SHP77 (cell line): ENCODE data around the gene HOXA6.

ENCODE experiments used
- DNase-seq, 2 experiments: peaks; one replicate each; lab custom pipeline; 2025; lab: John Stamatoyannopoulos, UW

The HOXA6 gene

DNA sequence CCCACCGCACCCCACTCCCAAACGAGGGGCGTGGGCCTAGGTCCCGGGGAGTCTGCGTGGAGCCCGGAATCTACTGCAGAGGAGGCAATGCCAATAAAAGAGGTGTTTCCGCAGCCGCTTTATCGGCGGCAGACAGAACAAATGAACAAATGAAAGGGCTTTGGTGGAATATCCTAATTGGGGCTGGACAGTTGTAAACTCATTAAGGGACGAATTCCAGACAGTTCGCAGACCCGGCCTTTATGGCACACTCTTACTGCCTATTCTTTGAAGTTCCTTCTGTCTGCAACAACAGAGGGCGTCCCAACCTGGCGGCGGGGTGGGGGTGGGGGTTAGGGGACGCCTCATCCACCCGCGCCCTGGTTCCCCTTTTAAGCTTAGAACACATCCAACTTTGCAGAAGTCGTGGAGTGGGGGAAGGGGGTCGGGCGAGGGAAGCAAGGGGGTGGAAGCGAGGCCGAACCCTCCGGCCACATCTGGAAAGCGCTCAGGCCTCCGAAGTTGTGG, 13.7 kb upstream of the HOXA6 start:
- DNase-seq: no peak

DNA sequence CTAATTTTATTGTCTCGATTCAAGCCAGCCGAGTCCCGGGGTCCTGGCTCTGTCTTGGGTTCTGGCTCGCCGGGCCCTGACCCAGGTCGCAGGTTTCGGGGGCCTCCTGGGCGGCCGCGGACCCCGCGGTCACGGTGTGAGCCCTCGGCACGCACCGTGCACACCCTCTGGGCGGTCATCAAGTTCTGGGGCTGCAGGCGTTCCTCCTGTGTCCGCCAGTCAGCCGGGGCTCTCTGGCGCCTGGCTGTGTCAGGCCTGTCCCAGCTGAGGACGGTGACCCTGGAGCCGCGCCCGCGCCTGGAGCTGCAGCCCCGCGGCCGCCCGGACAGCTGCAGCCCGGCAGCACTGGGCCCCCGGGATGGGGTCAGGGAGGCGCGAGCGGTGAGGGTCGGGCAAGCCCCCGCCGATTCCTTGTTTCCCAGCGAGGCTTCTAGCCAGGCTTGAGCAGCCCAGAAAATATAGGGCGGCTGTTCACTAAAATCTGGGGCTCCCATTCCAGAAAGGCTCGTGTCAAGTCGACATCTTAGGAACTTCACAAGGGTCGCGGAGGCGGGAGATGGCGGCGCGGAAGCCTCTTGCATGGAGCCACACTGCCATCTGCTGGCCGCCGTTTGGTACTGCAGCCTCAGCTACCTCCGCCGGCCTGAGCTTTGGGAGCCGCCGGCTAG, 13.1 kb upstream of the HOXA6 start:
- peak; percentile 79 to 84 for DNase-seq

DNA sequence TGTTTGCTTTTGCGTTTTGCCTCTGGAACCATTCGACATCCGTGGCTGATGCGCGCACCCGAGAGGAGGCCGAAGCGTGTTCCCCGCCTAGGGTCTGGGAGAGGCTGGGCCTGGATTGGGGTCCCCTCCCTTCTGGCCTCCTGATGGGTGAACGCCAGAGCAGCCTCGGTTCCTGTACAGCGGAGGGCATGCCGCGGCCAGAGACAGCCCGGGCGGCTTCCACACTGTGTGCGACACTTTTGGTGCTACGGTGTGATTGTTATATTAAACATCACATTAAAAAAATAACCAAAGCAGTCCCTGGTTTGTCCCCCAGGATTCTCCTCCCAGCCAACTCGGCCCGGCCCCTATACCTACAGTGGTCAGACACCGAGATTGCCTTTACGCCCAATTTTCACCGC, 12.6 kb upstream of the HOXA6 start:
- DNase-seq: no peak

DNA sequence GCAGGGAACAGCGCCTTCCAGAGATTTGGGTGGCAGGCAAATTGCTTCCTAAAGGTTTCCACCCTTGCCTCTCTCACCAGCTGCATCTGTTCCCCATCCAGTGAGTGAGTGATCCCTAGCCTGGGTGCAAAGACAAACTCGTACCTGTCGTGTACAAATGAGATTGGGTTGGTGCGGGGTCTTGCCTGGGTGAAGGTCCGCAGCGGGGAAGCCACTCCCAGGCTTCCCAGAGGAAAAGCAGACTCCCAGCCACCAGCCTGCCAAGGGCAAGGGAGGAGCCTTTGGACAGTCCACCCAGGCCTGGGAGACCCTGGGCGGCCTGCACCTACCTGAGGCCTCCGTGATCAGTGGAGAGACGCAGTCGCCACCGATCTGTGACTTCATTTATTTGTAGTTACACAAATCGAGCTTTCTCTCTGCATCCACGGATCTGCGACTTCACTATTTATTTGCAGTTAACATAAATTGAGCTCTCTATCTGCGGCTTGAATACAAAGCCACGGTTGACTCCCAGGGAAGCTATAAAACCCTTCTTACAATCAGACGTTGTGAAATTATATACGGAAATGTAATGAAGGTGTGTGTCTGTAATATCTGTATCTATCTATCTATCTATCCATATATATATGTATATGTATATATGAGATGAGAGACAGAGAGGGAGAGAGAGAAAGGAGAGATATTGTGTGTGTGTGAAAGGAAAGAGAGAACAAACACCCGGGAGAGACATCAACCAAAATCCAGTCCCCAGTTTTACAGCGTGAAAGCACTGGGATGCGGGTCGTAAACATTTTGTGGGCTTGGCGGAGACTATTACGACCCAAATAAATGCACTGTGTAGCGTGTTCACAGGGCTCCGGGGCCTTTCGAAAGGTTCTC, 11.9 kb upstream of the HOXA6 start:
- no peak for DNase-seq

DNA sequence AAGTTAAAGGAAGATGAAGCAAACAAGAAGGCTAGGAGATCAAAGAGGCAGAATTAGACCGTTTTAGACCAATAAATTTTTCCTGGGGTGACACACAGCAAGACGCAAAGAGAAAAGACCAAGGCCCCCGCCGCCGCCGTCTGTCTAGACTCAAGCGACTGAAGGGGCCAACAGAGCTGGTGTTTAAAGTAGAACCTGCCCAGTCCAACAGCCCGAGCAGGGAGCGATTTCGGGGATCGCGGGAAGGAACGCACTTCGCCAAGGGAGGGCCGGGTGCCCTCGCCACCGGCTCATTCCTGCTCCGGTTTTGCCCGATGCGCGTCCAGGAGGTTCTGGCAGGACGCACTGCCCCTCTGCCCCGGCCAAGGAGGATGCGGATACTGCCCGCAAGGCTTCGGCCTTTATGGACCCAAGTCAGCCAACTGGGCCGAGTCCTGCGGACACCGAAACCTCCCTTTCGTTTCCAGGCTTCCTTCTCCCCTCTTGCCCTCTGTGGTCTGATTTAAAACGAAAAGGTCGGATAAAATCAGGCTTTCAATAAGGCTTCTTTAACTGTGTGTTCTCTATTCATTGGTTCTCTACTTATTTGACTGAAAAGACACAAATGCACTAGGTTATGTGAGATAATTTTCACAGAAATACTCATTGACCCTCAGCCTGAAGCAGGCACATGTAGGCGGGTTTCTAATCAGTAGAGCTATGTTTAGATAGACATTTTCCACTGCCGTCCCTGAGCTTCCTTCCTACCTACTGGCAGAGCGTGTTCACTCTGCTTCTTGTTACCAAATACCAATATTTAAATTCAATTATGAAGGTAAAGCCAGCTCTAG, 11.1 kb upstream of the HOXA6 start:
- no peak for DNase-seq

DNA sequence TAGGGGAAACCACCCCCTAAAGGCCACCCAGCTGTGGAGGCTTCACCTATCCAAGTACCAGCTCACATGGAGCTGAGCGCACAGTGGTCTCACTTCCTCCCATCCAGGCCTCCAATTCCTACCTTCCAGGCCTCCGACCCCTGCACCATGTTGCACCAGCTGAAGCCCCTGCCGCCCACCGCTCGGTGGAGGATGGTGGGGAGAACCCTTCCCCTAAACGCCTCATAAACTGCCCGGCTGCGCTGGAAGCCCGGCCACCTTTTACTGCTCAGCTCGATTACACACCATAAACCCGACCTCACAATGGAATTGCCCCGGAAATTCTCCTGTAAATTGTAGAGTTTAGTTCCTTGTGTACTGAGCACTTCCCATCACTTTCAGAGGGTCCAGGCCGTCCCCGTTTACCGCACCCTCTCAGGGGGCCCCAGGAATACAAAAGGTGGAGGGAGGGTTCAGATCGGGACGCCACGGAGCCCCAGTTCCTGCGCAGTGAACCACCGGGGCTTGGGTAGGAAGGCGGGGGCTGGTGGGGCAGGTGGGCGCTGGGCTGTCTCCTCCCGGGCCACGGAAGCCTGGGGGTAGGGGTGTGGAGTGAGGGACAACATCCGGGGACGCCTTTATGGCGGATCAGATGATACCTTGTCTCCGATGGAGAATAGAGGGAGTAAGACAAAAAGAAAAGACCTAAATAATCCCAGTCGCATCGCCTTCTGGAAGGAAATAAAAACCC, 10.3 kb upstream of the HOXA6 start:
- DNase-seq: no peak

DNA sequence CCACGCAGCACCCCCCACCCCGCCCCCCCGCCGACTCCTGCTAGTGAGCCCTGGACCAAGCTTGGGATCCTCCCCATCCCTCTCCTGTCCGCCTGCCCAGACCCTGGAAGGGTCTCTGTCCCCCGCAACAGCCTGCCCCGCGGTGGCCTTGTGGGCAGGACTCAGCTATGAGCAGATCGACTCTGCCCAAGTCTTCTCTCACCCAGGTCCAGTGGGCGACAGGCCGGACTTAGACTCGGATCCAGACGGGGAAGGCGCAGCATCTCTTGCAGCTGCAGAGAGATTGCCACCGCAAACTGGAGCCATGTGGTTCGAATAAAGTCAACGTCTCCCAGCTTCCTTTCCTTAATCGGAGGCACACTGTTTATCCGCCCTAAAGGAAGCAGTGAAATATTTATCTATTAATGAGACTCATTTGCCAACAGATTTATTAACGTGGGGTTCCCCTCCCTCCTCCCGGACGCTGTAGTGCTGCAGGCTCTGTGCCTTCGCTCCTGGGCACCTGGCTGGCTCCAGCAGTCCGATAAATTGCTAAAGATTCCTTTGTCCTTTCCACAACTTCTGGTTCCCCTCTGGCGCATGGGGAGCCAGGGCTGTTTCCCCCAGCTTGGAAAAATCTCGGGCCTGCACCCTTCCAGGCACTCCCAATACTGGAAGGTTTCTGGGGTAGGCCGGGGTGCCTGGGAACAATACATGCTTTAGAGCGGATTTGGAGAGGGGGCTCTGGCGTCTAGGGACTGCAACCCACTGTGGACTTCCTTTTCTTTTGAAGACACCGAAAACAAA, 9.5 kb upstream of the HOXA6 start:
- DNase-seq: no peak

DNA sequence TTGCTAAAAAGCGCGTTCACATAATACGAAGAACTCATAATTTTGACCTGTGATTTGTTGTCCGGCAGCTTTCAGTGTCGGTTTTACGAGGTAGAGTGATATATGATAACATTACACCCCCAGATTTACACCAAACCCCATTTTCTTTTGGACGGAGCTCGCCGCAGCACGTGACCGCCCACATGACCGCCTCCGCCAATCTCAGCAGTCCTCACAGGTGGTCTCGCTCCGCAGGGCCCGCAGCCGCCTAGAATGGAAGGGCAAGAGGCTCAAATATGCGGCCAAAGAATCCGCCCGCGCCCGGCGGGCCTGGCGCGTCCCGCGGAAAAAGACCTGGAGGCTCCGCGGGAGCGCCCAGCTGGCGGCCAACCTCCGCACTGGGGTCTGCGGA, 8.9 kb upstream of the HOXA6 start, which contains the start of gene HOXA7:
TSS of gene HOXA7 (minus strand) at position 168 of the 391 bp plus-strand sequence. CDS start at position 38, 130 bp downstream.
- no peak for DNase-seq

DNA sequence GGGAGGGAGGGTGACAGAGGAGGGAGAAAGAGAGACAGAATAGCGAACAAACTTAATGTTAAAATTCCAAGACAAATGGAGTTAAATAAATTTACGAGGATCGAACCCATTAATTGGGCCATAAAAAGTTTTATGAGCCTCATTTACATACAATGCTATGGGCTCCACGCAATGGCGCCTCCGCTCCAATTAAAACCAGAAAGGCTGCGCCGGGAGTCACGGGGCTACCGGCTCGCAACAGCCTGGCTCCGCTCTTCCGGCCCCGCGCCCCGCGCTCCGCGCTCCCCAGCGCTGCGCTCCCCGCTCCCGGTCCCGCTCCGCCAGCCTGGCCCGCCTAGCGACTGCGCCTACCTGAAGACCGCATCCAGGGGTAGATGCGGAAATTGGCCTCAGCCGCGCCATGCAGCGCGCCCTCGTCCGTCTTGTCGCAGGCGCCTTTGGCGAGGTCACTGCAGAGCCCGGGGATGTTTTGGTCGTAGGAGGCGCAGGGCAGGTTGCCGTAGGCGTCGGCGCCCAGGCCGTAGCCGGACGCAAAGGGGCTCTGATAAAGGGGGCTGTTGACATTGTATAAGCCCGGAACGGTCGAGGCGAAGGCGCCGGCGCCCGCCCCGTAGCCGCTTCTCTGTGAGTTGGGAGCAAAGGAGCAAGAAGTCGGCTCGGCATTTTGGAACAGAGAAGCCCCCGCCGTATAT, 8.4 kb upstream of the HOXA6 start:
- no peak for DNase-seq

DNA sequence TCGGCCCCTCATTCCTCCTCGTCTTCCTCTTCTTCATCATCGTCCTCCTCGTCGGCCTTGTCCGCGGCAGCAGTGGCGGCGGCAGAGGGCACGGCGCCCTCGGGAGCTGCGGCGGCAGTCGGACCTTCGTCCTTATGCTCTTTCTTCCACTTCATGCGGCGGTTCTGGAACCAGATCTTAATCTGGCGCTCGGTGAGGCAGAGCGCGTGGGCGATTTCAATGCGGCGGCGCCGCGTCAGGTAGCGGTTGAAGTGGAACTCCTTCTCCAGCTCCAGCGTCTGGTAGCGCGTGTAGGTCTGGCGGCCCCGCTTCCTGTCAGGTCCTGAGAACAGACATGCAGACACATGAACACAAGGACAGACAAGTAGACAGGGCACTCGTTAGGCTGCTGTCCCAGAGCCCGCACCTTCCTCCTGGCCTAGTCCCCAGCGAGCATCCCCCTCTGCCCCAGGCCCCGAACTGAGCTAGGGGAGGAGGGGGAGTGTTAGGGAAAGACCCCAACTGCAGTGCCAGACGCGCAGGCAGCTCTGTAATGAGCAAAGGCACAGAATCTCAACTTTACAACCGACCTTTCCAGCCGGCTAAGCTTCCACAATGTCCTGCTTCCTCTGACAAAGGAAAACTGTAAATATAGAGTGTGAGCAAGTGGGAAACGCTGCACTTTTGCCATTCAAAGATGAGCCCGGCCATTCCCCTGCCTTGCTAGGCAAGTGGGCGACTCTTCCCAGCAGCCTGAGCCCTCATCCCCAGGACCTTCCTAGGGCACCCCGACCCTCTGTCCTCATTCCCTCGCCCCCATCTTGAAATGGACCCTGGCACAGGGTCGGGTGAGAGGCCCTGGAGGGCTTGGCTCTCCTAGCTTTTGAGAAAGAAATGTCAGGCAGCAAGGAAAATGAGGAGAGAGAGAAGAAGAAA, 7.6 kb upstream of the HOXA6 start:
- DNase-seq: no peak

DNA sequence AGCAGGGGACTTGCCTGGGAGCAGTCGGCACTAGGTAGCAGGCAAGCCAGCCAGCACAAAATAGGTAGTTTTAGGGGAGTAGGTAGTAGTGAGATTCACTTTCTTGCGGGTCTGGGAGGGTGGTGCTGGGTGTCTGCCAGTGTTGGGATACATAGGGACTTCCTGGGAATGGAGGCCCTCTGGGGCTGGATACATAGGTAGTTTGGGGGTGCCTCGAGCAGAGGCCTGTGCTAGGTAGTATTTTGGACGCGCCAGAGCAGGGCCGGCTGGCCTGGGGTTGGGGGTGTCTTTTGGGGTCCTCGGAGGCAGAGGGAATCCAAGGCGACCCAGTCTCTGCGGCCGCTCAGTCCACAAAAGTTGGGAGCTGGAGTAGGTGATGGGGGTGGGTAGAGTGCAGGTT, 6.8 kb upstream of the HOXA6 start:
- no peak for DNase-seq

DNA sequence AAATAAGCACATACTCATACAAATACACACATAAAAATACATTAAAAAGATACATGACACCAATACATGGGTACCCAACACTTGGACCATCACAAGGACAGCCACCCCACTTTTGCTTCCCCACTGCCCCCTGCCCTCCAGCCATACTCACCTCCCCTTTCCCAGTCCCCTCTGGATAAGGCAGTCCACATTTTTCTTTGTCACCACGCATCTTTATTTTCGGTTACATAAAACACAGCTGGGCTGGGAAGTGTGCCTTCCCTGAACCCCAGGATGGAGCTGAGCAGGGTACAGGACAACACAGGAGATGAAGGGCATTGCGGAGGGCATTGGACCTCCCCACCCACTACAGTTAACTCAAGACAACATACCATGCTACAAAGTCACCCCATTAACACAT, 6.0 kb upstream of the HOXA6 start:
- no peak for DNase-seq

DNA sequence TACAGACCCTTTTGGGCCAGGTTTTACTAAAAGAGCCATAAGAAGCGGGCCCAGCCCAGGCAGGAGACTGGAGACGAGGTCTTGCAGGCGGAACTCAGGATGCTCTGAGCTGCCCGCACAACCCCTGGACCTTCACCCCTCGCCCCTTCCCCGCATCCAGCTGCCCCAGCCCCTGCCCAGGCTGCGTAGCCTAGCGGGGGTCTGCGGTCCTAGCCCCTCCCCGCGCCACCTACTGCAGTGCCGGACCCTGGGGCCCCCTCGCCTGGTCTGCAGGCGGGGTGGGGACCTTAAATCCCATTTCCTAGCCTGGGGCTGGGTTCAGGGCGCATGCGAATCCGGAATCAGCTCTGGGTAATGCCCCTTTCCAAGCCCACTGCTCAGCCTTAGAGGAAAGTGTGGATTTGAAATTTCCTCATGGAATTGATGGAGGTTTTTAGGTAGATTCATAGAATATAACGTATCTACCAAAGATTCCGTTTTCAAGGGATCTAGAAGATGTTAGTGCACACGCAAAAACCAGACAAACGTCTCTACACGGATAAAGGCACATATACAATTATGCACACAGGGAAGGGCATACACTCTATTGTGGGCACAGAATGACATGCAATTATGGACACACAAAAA, 5.4 kb upstream of the HOXA6 start:
- no peak for DNase-seq

DNA sequence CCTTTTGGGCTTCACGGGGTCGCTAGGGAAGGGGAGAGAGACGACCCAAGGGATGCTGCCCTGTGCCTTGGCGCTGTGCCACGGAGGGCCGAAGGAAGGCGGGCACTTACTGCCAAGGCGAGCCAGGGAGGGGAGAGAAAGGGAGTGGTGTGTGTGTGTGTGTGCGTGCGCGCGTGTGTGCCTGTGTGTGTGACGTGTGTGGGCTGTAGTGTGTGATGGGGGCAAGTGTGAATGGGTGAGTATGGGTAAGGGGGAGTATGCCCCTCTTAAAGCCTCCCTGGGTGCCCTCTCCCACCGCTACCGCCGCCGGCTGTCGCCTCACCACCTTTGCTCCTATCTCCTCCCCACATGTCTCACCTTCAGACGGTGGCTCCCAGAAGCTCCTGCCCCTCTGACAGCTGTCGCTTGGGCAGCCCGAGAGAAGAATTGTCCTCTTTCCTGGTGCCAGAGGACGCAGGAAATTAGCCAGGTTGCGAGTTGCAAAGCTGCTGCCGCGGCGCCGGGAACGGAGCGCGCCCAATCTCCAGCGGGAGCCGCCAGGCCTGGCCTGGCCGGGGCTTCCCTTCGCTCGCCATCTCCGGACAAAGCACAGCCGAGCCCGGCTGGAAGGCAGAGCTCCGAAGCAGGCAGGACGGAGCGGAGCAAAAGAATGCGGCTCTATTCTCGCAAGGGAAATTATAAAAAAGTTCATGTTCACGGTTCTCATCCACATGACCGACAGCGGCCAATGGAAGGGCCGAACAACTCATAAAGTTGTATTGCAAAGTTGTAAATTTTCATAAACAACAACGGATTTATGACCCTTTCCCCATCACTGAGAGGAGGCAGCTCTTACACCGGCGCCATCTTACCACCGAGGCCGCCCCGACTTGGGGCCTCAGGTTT, 4.6 kb upstream of the HOXA6 start, which contains the start of gene HOXA3:
TSS of gene HOXA3 (minus strand) at position 653 of the 885 bp plus-strand sequence. CDS start 41,943 bp downstream, outside the sequence.
- no peak for DNase-seq

DNA sequence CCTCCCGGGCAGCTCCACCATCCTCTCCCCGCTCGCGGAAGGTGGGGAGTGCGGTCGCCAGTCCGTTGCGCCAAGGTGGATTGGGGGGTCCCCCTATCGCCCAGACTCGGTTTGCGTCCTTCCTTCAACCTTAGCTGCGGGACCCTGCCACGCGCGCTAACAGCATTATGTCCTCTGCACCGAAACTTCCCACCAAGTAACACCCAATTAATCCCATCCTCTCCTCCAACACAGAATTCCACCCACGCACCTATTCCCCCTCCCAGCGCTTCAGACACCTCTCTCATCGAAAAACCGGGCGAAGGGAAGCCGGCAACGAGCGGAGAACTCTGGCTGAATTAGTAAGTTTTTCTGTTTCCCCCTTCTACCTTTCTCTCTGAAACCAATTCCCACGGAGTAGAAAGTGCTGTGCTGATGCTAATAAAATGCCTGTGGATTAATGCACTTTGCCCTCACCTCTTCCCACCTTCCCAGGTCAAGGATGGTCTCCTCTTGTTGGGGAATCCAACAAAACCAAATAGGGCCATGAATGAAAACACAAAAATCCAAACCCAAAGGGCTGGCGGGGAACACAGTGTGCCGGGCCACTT, 3.9 kb upstream of the HOXA6 start:
- no peak for DNase-seq

DNA sequence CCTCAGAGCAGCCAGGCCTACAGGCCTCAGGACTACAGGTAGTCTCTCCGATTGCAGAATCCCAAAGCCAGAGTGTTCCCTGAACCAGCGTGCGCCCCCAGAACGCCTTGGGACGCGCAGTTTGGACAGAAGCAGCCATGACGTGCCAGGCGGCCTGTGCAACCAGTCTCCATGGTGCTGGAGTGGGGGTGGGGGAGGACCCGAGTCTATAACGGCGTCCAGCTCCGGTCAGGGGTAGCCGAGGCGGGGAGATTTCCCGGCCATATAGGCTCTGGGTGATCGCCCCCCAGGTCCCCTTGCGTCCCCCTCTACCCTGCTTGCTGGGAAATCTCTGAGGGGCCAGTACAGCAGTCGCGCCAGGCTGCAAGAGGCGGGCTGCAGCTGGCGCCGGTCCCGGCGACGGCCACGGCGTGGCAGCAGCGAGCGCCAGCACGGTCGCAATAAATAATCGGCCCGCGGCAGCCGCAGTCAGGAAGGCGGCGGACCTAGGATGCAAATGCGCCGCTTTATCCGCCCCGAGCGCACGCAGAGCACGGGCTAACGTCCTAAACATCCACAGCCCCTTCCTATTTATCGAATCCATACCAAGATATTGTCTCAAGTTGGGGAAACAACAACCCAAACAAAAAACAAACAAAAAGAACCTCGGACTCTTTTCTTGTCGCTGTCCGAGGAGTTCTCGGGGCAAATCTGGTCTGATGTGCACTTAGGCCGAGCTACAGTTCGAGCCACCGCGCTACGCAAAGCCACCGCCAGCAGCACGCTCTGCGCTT, 3.2 kb upstream of the HOXA6 start:
- DNase-seq: peak in 1 of 2 experiments; percentile 47
